Ramos (cell line): ENCODE data around the gene ST6GAL2.

Source experiments
- in situ Hi-C: fragments of 300-500 bp; cut with MboI; formaldehyde crosslinking; loops from one replicate; pipeline ENCODE4 v1.14.3; 2022; ENCODE audit warnings: low sequenced_read_pairs; ENCODE audit not compliant: unreplicated experiment

The ST6GAL2 gene

GRCh38 chr2:106885971-106886915 is at the start of gene ST6GAL2:
ST6GAL2 (minus strand) TSS chr2:106886167; CDS start chr2:106843977, 42,190 bp downstream.
- in situ Hi-C loops: no loop called here

GRCh38 chr2:106932644-106933043 is 46.7 kb upstream of the ST6GAL2 start:
- in situ Hi-C loops: no loop called here

GRCh38 chr2:106931717-106932335 is 45.9 kb upstream of the ST6GAL2 start:
- in situ Hi-C loops: no loop called here

GRCh38 chr2:106921451-106921850 is 35.5 kb upstream of the ST6GAL2 start:
- in situ Hi-C loops: no loop called here

GRCh38 chr2:106919012-106919411 is 33.0 kb upstream of the ST6GAL2 start:
- in situ Hi-C loops: no loop called here

- in situ Hi-C loops: no loop called here
These were observed 18.3 kb upstream of the ST6GAL2 start for GRCh38 chr2:106904242-106904641.

GRCh38 chr2:106899786-106900530 is 14.0 kb upstream of the ST6GAL2 start:
- in situ Hi-C loops: no loop called here

- in situ Hi-C loops: no loop called here
These were observed 8.6 kb upstream of the ST6GAL2 start for GRCh38 chr2:106894545-106894944.

GRCh38 chr2:106892048-106892447 is 6.1 kb upstream of the ST6GAL2 start:
- in situ Hi-C loops: no loop called here

GRCh38 chr2:106890606-106891005 is 4.6 kb upstream of the ST6GAL2 start:
- in situ Hi-C loops: no loop called here

- in situ Hi-C loops: no loop called here
These were observed 1.2 kb upstream of the ST6GAL2 start for GRCh38 chr2:106886916-106887758.

GRCh38 chr2:106885329-106885728 is 638 bp downstream of the ST6GAL2 start:
- in situ Hi-C loops: no loop called here

- in situ Hi-C loops: no loop called here
These were observed 3.3 kb downstream of the ST6GAL2 start for GRCh38 chr2:106882673-106883072.

- in situ Hi-C loops: no loop called here
These were observed 7.8 kb downstream of the ST6GAL2 start for GRCh38 chr2:106878206-106878605.

GRCh38 chr2:106876699-106877098 is 9.3 kb downstream of the ST6GAL2 start:
- in situ Hi-C loops: no loop called here

GRCh38 chr2:106869512-106870275 is 16.3 kb downstream of the ST6GAL2 start:
- in situ Hi-C loops: no loop called here

- in situ Hi-C loops: no loop called here
These were observed 17.7 kb downstream of the ST6GAL2 start for GRCh38 chr2:106868275-106868674.

- in situ Hi-C loops: no loop called here
These were observed 18.6 kb downstream of the ST6GAL2 start for GRCh38 chr2:106867196-106867953.
